HG03175 (cell line): ENCODE results near the gene PXDN.

Experiments used
- ATAC-seq: cut with Tn5 transposase; IDR thresholded peaks from one replicate; pipeline ENCODE4 v1.9.1; 2021; ENCODE audit warnings: mild to moderate bottlenecking, moderate library complexity; ENCODE audit not compliant: unreplicated experiment

Gene PXDN

GRCh38 chr2:1590596-1591460, 153.5 kb downstream of the PXDN start:
- no peak for ATAC-seq

- ATAC-seq = no peak
These were observed 155.2 kb downstream of the PXDN start for GRCh38 chr2:1588978-1589621.

- no peak for ATAC-seq
These were observed 156.0 kb downstream of the PXDN start for GRCh38 chr2:1588051-1588977.

GRCh38 chr2:1586923-1587840, 157.1 kb downstream of the PXDN start:
- no peak for ATAC-seq

- no peak for ATAC-seq
These were observed 157.9 kb downstream of the PXDN start for GRCh38 chr2:1586251-1586922.

GRCh38 chr2:1585635-1586034, 158.7 kb downstream of the PXDN start:
- no peak for ATAC-seq

- no peak for ATAC-seq
These were observed 159.4 kb downstream of the PXDN start for GRCh38 chr2:1584691-1585485.

GRCh38 chr2:1584051-1584531, 160.2 kb downstream of the PXDN start:
- ATAC-seq = no peak

- no peak for ATAC-seq
These were observed 161.4 kb downstream of the PXDN start for GRCh38 chr2:1582891-1583341.

- ATAC-seq = no peak
These were observed 162.2 kb downstream of the PXDN start for GRCh38 chr2:1581965-1582625.
